GF-D8 (cell line): ENCODE results near the gene ACSM2B.
"Not testable (repeated sequence)": the region's sequence is repeated elsewhere in the genome, so short reads cannot be mapped to it uniquely, and the experiment has no call there.

ENCODE experiments used
- DNase-seq: peaks from one replicate; lab custom pipeline; 2025; lab: John Stamatoyannopoulos, UW

ACSM2B gene

GRCh38 chr16:20532284-20532792, 43.8 kb downstream of the ACSM2B start:
- DNase-seq, result not testable (repeated sequence)

GRCh38 chr16:20531795-20532194, 44.4 kb downstream of the ACSM2B start:
- DNase-seq, result not testable (repeated sequence)

- no peak for DNase-seq
Observed at GRCh38 chr16:20520103-20520502, 56.1 kb downstream of the ACSM2B start.

DNA sequence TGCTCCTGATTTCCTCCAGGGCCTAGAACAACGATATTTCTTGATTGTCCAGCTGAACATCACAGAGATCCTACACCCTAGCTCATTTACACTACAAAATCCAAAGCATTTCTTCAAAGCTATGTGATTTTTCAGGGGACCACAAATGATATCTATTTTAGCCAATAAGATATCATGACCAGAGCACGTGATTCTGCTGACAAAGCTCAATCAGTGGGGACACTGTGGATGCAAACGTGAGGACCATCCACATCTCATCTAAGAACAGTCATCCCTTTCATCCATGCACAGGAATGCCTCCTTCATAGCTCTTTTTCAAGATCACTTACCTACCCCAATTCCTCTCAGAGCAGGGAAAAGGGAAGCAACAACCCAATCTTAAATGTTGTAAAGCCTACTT, 56.9 kb downstream of the ACSM2B start:
- DNase-seq, result no peak

GRCh38 chr16:20517149-20517548, 59.0 kb downstream of the ACSM2B start:
- DNase-seq, result no peak

DNA sequence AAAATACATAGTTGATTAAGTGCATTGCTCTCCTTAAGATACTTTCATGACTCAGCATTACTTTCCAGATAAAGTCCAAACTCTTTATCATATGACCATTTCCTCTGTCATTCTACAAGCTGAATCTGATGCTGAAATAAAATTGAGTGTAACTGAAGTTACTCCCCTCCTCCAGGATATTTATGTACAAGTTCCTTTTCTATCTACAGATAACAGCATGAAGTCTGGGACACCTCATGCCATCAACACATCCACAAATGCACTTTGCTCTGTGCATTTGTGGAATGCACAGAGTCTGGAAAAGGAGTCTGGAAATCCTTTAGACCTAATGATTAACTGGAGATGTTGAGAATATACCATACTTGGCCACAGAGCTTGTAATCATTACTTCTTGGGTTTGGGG, 60.5 kb downstream of the ACSM2B start:
- DNase-seq, result no peak

DNA sequence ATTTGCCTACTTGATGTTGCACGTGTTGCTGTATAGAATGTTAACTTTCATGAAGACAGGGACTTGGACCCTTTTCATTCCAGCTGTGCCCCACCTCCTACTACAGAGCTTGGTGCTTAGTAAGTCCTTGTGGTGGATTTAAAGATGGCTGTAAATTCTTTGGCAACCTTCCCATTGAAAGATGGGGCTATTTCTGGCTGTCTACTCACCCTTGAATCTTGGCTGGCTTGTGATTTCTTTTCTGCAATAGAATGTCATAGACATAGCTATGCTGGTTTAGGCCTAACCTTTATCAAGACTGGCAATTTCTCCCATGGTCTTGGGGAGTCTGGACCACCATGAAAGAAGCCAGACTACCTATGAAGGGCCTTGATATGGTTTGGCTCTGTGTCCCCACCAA, 65.8 kb downstream of the ACSM2B start:
- no peak for DNase-seq

DNA sequence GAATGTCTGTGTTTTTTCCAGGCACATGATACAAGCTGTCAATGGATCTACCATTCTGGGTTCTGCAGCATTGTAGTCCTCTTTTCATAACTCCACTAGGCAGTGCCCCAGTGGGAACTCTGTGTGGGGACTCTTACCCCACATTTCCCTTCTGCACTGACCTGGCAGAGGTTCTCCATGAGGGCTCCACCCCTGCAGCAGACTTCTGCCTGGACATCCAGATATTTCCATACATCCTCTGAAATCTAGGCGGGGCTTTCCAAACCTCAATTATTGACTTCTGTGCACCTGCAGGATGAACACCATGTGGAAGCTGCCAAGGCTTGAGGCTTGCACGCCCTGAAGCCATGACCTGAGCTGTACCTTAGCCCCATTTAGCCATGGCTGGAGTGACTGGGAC, 68.9 kb downstream of the ACSM2B start:
- no peak for DNase-seq

GRCh38 chr16:20504418-20504817, 71.7 kb downstream of the ACSM2B start:
- DNase-seq, result no peak

DNA sequence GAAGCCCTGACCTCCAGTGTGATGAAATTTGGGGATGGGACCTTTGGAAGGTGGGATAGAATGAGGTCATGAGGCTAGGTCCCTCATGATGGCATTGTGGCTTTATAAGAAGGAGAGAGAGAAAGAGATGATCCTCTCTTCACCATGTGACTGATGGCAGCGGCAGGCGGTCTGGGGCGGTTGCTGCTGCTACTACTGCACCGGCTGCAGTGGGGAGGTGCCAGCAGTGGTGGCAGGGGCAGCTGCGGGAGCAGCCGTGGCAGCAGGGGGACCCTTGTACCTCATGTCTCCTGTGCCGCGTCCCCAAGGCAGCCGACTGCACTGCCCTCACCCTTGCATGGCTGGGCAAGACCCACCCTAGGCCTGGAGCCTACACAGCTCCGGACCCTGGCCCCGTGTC, 84.7 kb downstream of the ACSM2B start:
- DNase-seq, result not testable (repeated sequence)

DNA sequence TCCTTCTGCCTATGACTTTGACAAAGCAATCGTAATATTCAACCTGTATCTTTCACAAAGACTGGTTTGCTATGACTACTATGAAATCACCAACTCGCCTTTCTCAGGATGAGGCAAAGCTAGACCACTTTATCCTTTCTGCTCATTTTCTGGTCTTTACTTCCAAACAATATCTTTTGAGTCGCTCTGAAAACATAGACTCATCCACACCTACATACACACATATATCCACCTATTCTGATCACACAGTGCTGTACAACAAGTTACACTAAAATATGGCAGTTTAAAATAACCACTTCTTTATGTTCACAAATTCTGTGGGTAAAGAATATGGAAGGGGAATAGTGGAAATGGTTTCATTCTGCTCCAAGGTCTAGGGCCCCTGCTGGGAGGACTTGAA, 85.2 kb downstream of the ACSM2B start:
- not testable (repeated sequence) for DNase-seq
